T-cell (primary cell): ENCODE data around the gene DCLRE1A. TPM values are rescaled to one million over a fixed set of nuclear protein-coding genes. Genes with fewer than 3 reads are reported as not detected.

ENCODE experiments used
- ATAC-seq, 4 experiments: fragments of 200-7000 bp in 3 of 4; fragments of 150-1000 bp in 1 of 4; cut with Tn5 transposase; replicated peaks in 1 of 4; 1 replicate in 3 of 4; 2 replicates in 1 of 4; pipeline ENCODE4 v1.10.0; 2021; ENCODE audit warnings: moderate library complexity in 3 of 4, mild to moderate bottlenecking in 2 of 4, moderate number of reproducible peaks in 1 of 4
- CTCF ChIA-PET, 2 donors: fragments of 300-600 bp; sonication (Branson Sonifier 250); formaldehyde crosslinking; loops; one replicate each; lab custom pipeline; 2022; ENCODE audit warnings: antibody characterized with exemption in 2 of 2; lab: Charles Lee
- POLR2A ChIA-PET, 2 donors: fragments of 300-600 bp; sonication (Branson Sonifier 250); formaldehyde crosslinking; loops; one replicate each; lab custom pipeline; 2022; ENCODE audit warnings: antibody characterized with exemption in 2 of 2; lab: Charles Lee
- DNase-seq, 35 experiments: peaks; one replicate each; pipeline versions ENCODE4 v3.0.0 to v3.0.0-alpha.2; 2013 to 2023
- H3K27ac ChIP-seq: one replicate; pipeline ENCODE4 v1.5.1; 2013; ENCODE audit warnings: low read length
- H3K27me3 ChIP-seq, 2 experiments: replicated peaks in 1 of 2; 1 replicate in 1 of 2; 2 replicates in 1 of 2; pipeline versions ENCODE4 v1.6.1 to v1.7.0; 2013; ENCODE audit warnings: low read length in 1 of 2, mixed read lengths in 1 of 2; ENCODE audit not compliant: control insufficient read depth in 2 of 2, insufficient read depth in 2 of 2; ENCODE audit errors: extremely low read depth in 1 of 2
- H3K36me3 ChIP-seq, 2 donors: 1 replicate in 1 of 2; 2 replicates in 1 of 2; pipeline versions ENCODE4 v1.6.1 to v1.7.0; 2013; ENCODE audit warnings: low read length in 1 of 2; ENCODE audit not compliant: control insufficient read depth in 2 of 2, insufficient read depth in 1 of 2; ENCODE audit errors: extremely low read depth in 1 of 2
- H3K4me1 ChIP-seq, 2 experiments: 1 replicate in 1 of 2; 2 replicates in 1 of 2; pipeline versions ENCODE4 v1.6.1 to v1.7.0; 2013; ENCODE audit warnings: low read length in 2 of 2, mixed read lengths in 1 of 2; ENCODE audit not compliant: insufficient read depth in 2 of 2, control insufficient read depth in 1 of 2; ENCODE audit errors: extremely low read depth in 1 of 2
- H3K4me3 ChIP-seq, 2 donors: 1 replicate in 1 of 2; 2 replicates in 1 of 2; pipeline versions ENCODE4 v1.5.1 to v1.7.0; 2013; ENCODE audit warnings: mild to moderate bottlenecking in 2 of 2, low read length in 1 of 2, moderate library complexity in 1 of 2; ENCODE audit not compliant: control insufficient read depth in 1 of 2; ENCODE audit errors: extremely low read depth in 1 of 2
- H3K9me3 ChIP-seq: 2 replicates; pipeline ENCODE4 v1.7.0; 2013
- H3K27ac Mint-ChIP-seq, 2 donors: one replicate each; pipeline ENCODE4 v1.8.0; 2020 to 2021; ENCODE audit warnings: mild to moderate bottlenecking in 2 of 2, mixed read lengths in 2 of 2
- H3K27me3 Mint-ChIP-seq, 2 donors: one replicate each; pipeline ENCODE4 v1.8.0; 2021 to 2022; ENCODE audit warnings: mixed read lengths in 2 of 2
- H3K36me3 Mint-ChIP-seq: one replicate; pipeline ENCODE4 v1.8.0; 2021; ENCODE audit warnings: mixed read lengths
- H3K4me1 Mint-ChIP-seq, 3 donors: one replicate each; pipeline ENCODE4 v1.8.0; 2020 to 2022; ENCODE audit warnings: mixed read lengths in 3 of 3, mild to moderate bottlenecking in 1 of 3
- H3K4me3 Mint-ChIP-seq, 3 donors: one replicate each; pipeline ENCODE4 v1.8.0; 2020 to 2022; ENCODE audit warnings: mild to moderate bottlenecking in 3 of 3, mixed read lengths in 3 of 3, moderate library complexity in 3 of 3
- H3K9me3 Mint-ChIP-seq, 3 donors: one replicate each; pipeline ENCODE4 v1.8.0; 2020 to 2022; ENCODE audit warnings: mixed read lengths in 3 of 3
- WGBS: methylation state at CpG from one replicate; pipeline ENCODE4 v1.1.5; 2013; ENCODE audit warnings: missing lambda C conversion rate; ENCODE audit not compliant: insufficient coverage; 5-methylcytosine and 5-hydroxymethylcytosine counted together
- total RNA-seq, 35 experiments: library from RNA in 6 of 35; stranded (reverse) in 6 of 35; fragments of 120-200 nt in 1 of 35; gene quantifications; one replicate each; pipeline versions ENCODE4 v1.2.1 to v1.2.4 and lab custom pipeline; 2013 to 2026

DCLRE1A gene
- total RNA-seq, 5 donors from 2014 or later (not counting 1 experiment from before 2014, with no cell fraction given), result 2.5 to 4.8 (median 3.9) TPM

DNA sequence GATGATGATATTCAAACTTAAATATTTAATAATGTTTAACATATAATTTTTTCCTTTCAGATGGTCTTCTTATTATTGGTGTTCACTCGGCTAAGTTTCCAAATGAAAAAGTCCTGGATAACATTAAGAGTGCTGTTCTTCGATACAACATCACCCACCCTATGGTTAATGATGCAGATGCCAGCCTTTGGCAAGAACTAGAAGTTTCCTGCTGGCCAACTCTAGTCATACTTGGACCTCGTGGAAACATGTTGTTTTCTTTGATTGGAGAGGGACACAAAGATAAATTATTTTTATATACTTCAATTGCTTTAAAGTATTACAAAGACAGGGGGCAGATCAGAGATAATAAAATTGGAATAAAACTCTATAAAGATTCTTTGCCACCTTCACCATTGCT is 22.6 kb upstream of the DCLRE1A start:
- Mint-ChIP-seq H3K4me3 (no peak overlapping the region), H3K27me3 (no peaks in the 10 kb centered on the region), H3K27ac (no peak overlapping the region), H3K36me3 (peaks cover 40% of the 10 kb centered on the region), H3K9me3 (peaks cover 0 to 10% (median 9%) of the 10 kb centered on the region in 3 donors), H3K4me1 (peaks cover 6 to 18% (median 13%) of the 10 kb centered on the region in 3 donors)
- ATAC-seq (no peak), DNase-seq (no peak)
- Histone ChIP-seq H3K4me3 (no peak overlapping the region), H3K36me3 (peaks cover 0 to 4% of the 10 kb centered on the region in 2 donors), H3K9me3 (peaks cover 2% of the 10 kb centered on the region), H3K27ac (no peak overlapping the region), H3K4me1 (no peaks in the 10 kb centered on the region), H3K27me3 (no peaks in the 10 kb centered on the region)
- WGBS, result no CpG with 5 or more reads among the region's 3 CpGs
- ChIA-PET CTCF (no interaction called here), POLR2A (interaction anchor here in 1 of 2 donors (0.6 kb wide), 1 partner anchor 15 kb away, joined by 3 read pairs; no protein-coding TSS in a partner anchor)

DNA sequence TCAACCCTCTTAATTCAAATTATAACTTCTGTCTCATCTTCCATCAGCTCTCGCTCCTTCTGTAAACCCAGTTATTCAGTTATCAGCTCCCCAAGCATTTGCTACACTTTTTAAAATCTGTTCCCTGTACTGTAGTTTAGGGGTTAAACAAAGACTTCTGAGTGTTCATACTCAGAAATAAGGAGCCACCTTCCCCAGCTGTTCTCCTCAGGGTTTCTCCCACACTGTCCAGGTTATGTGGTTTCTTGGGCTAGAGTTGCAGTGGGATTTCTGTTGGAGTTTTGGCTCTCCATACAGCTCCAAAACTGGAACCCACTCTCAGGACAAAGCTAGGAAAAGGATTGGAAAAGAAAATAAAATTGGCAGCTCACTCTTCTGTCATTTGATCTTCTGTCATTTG is 21.3 kb upstream of the DCLRE1A start:
- ATAC-seq (no peak), DNase-seq (no peak)
- Mint-ChIP-seq H3K27ac (no peak overlapping the region), H3K4me3 (no peak overlapping the region), H3K27me3 (no peaks in the 10 kb centered on the region), H3K4me1 (peaks cover 11 to 16% (median 12%) of the 10 kb centered on the region in 3 donors), H3K36me3 (peaks cover 40% of the 10 kb centered on the region), H3K9me3 (peaks cover 0 to 10% (median 9%) of the 10 kb centered on the region in 3 donors)
- Histone ChIP-seq H3K4me3 (no peak overlapping the region), H3K27me3 (no peaks in the 10 kb centered on the region), H3K4me1 (no peaks in the 10 kb centered on the region), H3K9me3 (peaks cover 2% of the 10 kb centered on the region), H3K36me3 (peaks cover 0 to 4% of the 10 kb centered on the region in 2 donors), H3K27ac (no peak overlapping the region)
- ChIA-PET CTCF (no interaction called here), POLR2A (no interaction called here)
- no CpG with 5 or more reads among the region's 1 CpG for WGBS

DNA sequence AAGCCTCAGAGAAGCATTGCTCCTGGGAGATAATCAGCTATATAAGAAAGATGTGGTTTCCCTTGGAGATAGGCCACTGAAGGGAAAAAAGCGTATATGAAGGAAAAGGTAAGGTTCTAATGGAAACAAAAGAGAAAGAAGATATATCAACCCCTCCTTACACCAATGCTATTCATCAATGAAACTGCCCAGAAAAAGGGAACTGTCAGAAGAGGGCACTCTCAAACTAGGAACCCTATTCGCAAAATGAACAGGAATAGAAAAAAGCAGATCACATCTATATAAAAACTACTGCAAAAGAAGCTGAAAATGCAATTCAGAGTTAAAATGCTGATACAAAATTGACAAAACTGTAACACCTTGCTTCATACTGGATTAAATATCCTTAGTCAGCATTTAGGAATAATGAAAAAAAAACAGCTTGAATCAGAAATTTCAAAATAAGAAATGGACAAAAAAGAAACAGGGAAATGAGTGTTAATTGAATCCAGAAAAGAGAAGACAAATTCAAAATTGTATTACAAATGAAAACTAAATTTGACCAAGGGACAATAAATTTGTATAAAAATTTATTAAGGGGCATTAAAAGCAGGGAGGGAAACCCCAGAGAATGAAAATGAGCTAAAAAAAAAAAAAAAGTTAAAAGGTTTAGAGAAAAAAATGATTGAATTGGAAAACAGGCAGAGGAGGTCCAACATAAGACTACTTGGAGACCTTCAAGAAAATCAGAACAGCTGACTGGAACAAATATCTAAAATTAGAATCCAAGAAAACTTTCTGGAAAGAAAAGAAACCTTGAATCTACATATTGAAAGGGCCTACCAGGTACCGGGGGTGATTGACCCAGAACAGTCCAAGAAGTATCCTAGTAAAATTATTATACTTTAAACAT is 18.5 kb upstream of the DCLRE1A start:
- H3K27me3 ChIP-seq, result no peaks in the 10 kb centered on the region
- DNase-seq (no peak), ATAC-seq (no peak)
- H3K36me3 ChIP-seq, result peaks cover 0 to 4% of the 10 kb centered on the region in 2 donors
- ChIA-PET CTCF (interaction anchor here (0.6 to 1.0 kb wide), 4 partner anchors 9 to 76 kb away, joined by 3 to 4 read pairs (median 3); no protein-coding TSS in a partner anchor), POLR2A (interaction anchor here in 1 of 2 donors (0.7 kb wide), 1 partner anchor 19 kb away, joined by 3 read pairs; the partner anchor contains the start of gene DCLRE1A)
- WGBS, result no CpG with 5 or more reads among the region's 3 CpGs
- no peaks in the 10 kb centered on the region for H3K4me1 ChIP-seq
- Mint-ChIP-seq H3K27ac (no peak overlapping the region), H3K36me3 (peaks cover 53% of the 10 kb centered on the region), H3K27me3 (no peaks in the 10 kb centered on the region), H3K9me3 (peaks cover 0 to 10% (median 9%) of the 10 kb centered on the region in 3 donors), H3K4me3 (no peak overlapping the region), H3K4me1 (peaks cover 16 to 28% (median 26%) of the 10 kb centered on the region in 3 donors)
- H3K4me3 ChIP-seq, result no peak overlapping the region
- H3K27ac ChIP-seq, result no peak overlapping the region
- H3K9me3 ChIP-seq, result peaks cover 2% of the 10 kb centered on the region

DNA sequence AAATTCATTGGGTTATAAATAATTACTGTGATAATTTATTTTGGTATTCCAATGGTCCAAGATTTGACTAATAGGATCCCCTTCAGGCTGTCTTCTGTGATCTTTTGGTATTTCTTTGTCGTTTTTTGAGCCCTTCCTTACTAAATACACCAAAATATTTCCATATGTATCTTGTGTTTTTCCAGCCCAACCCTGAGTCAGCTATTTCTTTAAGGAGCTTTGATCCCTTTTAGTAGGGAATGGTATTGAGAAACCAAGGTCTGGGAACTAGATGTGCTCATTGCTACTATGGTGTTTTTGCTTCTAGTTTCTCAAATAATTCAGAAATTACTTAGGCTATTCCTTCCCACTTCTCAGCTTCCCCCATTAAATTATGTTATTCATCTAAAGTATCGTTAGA is 15.9 kb upstream of the DCLRE1A start:
- H3K4me3 ChIP-seq, result no peak overlapping the region
- no peaks in the 10 kb centered on the region for H3K27me3 Mint-ChIP-seq
- no peaks in the 10 kb centered on the region for H3K36me3 ChIP-seq
- no peak for DNase-seq
- no peak overlapping the region for H3K27ac Mint-ChIP-seq
- H3K4me1 ChIP-seq, result no peaks in the 10 kb centered on the region
- H3K4me3 Mint-ChIP-seq, result no peak overlapping the region
- H3K27me3 ChIP-seq, result no peaks in the 10 kb centered on the region
- no peak for ATAC-seq
- ChIA-PET CTCF (no interaction called here), POLR2A (no interaction called here)
- H3K9me3 ChIP-seq, result peaks cover 2% of the 10 kb centered on the region
- H3K4me1 Mint-ChIP-seq, result peaks cover 15 to 28% (median 26%) of the 10 kb centered on the region in 3 donors
- H3K9me3 Mint-ChIP-seq, result peaks cover 0 to 10% (median 9%) of the 10 kb centered on the region in 3 donors
- no peak overlapping the region for H3K27ac ChIP-seq
- WGBS, result no CpG with 5 or more reads among the region's 2 CpGs
- H3K36me3 Mint-ChIP-seq, result peaks cover 49% of the 10 kb centered on the region

DNA sequence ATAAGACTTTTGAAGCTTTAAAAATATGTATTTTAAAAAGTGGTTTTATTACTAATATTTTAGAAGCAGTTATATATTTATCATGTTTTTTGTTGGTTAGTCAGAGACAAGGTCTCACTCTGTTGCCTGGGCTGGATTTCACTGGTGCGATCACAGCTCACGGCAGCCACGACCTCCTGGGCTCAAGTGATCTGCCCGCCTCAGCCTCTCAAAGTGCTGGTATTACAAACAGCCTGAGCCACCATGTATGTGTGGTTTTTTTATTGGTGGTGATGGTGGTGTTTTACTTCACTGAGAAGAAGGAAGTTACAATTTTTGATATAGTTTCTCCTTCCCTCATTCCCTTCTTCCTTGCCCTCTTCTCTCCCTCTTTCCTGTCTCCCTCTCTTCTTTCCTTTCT is 14.0 kb upstream of the DCLRE1A start:
- H3K4me1 Mint-ChIP-seq, result peaks cover 11 to 22% (median 22%) of the 10 kb centered on the region in 3 donors
- Histone ChIP-seq H3K4me3 (no peak overlapping the region), H3K27ac (no peak overlapping the region), H3K9me3 (peaks cover 2% of the 10 kb centered on the region), H3K27me3 (no peaks in the 10 kb centered on the region), H3K4me1 (no peaks in the 10 kb centered on the region), H3K36me3 (no peaks in the 10 kb centered on the region)
- H3K36me3 Mint-ChIP-seq, result peaks cover 53% of the 10 kb centered on the region
- 100% methylated on average over 3 of the region's 4 CpGs for WGBS
- ATAC-seq (no peak), DNase-seq (no peak)
- no peaks in the 10 kb centered on the region for H3K27me3 Mint-ChIP-seq
- CTCF ChIA-PET, result no interaction called here
- H3K4me3 Mint-ChIP-seq, result no peak overlapping the region
- POLR2A ChIA-PET, result no interaction called here
- no peak overlapping the region for H3K27ac Mint-ChIP-seq
- H3K9me3 Mint-ChIP-seq, result peaks cover 0 to 10% (median 9%) of the 10 kb centered on the region in 3 donors

DNA sequence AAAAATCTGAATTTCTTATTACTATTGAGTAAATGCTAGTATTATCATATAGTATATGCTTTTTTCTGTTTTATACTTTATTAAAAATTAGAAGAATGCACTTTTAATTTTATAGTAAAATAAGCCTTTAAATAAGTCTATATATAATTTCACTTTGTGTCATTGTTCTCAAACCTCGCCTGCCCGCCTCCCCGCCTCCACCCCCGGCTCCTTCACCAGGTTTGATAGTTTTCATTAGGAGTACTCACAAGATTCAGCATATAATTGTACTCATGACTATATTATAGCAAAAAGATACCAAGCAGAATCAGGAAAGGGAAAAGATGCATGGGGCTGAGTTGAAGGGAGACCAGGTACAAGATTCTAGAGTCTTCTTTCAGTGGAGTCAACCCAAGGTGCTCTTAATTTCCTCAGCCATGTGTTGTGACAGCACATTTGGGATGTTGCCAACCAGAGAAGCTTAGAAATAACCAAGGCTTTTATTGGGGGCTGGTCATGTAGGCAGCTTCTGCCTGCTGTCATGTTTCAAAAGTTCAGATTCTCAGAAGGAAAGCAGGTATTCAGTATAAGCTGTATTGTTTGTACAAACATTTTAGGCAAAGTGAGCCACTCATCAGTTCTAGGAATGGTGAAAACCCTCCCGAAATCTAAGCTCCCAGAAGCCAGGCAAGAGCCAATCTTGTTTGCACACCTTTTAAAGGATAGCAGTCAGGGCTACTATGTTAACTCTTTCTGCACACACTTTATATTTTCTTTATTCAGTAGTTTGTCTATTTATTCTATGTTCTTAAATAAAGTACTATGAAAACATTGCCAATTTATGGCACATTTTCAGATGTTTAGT is 12.9 kb upstream of the DCLRE1A start:
- POLR2A ChIA-PET, result no interaction called here
- H3K27ac Mint-ChIP-seq, result no peak overlapping the region
- H3K36me3 Mint-ChIP-seq, result peaks cover 51% of the 10 kb centered on the region
- no peaks in the 10 kb centered on the region for H3K27me3 ChIP-seq
- DNase-seq (no peak), ATAC-seq (no peak)
- no peaks in the 10 kb centered on the region for H3K27me3 Mint-ChIP-seq
- H3K4me3 Mint-ChIP-seq, result no peak overlapping the region
- H3K9me3 Mint-ChIP-seq, result peaks cover 0 to 2% (median 2%) of the 10 kb centered on the region in 3 donors
- no peak overlapping the region for H3K27ac ChIP-seq
- no peak overlapping the region for H3K4me3 ChIP-seq
- no CpG with 5 or more reads among the region's 5 CpGs for WGBS
- H3K4me1 ChIP-seq, result no peaks in the 10 kb centered on the region
- H3K9me3 ChIP-seq, result peaks cover 2% of the 10 kb centered on the region
- CTCF ChIA-PET, result interaction anchor here in 1 of 2 donors (0.6 kb wide), 1 partner anchor 235 kb away, joined by 3 read pairs; no protein-coding TSS in a partner anchor
- H3K4me1 Mint-ChIP-seq, result peaks cover 11 to 22% (median 22%) of the 10 kb centered on the region in 3 donors
- H3K36me3 ChIP-seq, result no peaks in the 10 kb centered on the region
